Measurements from ENCODE around the gene DNAH11.

DNAH11 gene

GRCh38 chr7:21562385-21562784 is 19.5 kb downstream of the DNAH11 start:
- DNase-seq = no peak

GRCh38 chr7:21565614-21566013 is 22.8 kb downstream of the DNAH11 start:
- DNase-seq = no peak

GRCh38 chr7:21566094-21566493 is 23.3 kb downstream of the DNAH11 start:
- DNase-seq = no peak

DNA sequence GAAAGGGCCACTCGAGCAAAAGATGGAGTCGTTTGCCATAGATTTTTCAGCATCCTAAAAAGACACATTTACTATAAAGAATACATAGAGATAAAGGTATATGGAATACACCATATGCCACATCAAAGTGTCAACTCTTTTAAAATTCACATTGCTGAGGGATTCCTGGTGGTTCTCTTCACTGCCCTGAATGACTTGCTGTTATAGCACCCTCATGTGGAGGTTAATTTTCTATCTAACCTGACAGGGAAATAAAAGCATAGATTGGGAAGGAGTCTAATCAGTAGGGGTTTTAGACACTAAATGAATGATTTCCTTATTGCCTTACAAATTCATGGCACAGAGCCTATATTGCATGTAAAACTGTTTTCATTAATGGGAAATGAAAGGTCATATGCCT is 25.9 kb downstream of the DNAH11 start:
- no peak for DNase-seq

DNA sequence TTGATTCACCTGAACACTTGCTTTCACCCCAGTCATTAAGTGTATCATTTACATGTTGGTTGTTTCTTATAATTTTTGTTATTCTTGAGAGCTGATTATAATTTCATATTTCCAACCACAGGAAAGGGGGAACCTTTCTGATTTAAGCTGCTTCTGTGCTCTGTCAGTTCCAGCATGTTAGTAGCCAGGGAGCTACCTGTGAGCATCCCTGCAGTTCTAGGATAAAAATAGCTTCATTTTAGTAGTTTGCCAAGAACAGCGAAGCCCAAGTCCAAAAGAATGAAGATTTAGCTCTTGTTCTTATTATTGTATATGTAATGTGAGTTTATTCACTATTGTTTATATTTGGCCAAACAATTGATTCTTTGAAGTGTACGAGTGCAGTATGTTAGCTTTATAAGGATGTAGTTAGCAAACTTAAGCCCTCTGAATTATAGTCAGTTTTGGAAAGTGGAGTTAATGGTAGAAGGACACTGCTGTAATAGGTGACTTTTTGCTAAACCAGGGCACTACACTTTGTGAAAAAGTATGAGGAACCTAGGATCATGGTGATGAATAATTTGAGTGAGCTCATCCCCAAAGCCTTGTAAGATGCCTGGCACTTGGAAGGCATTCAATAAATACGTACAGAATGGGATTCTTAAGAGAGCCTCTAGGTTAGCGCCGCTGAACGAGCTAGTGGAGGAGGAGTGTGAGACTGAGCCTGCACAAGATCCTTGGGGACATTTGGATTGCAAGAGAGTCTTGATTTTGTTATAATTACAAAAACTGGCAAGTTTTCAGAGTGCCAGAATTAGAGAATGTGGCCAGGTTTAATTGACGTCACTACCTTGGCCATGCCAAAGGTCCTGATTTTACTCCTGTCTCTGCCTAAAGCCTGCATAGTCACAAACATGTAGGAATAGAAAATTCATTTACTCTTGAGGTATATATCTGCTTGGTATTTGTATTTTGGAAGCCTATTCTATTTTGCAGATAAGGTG is 29.8 kb downstream of the DNAH11 start:
- DNase-seq = no peak

DNA sequence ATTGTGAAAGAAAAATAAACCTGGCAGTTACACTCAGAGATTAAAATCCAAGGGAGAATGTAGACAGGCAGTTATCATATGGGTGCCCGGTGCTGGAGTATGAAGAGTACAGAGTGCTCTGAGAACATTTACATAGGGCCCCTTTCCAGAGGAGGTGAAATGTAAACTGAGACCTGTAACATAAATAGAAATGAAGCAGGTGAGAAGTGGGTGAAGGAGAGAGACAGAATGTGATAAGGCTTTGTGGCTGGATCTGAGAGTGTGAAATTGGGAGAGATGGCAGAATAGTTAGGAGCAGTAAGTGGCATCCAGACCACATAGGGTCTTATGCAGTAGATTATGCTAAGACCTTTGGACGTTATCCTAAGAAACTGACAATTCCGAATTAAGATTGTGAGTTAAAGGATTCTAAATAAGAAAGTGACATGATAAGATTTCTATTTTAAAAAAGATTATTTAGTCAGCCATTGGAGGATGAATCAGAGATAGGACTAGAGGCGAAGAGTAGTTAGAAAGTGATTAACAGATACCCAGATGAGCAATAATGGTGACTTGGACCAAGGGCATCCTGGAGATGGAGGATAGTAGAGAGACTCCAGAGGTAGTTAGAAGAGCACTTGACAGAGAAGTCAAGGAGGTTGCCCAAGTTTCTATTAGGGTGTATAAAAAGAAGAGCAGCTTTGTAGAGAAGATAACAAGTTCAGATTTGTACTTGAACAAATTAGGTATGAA is 36.7 kb downstream of the DNAH11 start:
- no peak for DNase-seq

GRCh38 chr7:21580073-21580521 is 37.3 kb downstream of the DNAH11 start:
- no peak for DNase-seq

DNA sequence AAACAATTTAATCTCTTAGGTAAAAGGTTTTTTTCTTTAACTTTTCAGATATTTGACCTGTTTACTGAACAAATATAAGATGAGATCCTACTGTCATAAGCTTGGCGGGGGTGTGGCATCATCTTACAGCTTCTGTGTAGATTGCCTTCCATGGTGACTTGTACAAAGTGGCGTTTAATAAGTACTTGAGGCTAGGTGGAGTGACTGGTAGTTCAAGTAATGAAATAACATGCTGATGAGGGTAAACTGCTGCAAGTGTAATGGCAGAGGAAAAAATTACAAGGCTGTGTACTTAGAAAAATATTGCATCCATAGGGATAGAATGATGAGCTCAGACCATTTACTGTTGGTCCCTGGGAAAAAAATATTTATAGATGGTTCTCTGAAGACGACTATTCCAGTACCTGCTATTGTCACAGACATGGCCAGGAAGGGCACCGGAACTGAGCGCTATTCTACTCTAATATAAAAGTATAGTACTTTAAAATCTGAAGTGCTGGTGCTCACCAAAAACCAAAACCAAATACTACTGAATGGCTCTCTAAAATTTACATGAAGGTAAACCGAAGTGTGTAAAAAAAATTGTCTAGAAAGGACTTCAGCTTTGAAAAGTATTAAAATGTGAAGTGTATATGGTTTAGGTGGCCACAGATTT is 42.4 kb downstream of the DNAH11 start:
- DNase-seq = no peak

GRCh38 chr7:21587139-21587784 is 44.4 kb downstream of the DNAH11 start:
- DNase-seq = no peak

- DNase-seq = no peak
Measured at GRCh38 chr7:21596801-21597200, 54.0 kb downstream of the DNAH11 start.

- DNase-seq = no peak
Measured at GRCh38 chr7:21603462-21603861, 60.6 kb downstream of the DNAH11 start.

- no peak for DNase-seq
Measured at GRCh38 chr7:21603972-21604749, 61.3 kb downstream of the DNAH11 start.

DNA sequence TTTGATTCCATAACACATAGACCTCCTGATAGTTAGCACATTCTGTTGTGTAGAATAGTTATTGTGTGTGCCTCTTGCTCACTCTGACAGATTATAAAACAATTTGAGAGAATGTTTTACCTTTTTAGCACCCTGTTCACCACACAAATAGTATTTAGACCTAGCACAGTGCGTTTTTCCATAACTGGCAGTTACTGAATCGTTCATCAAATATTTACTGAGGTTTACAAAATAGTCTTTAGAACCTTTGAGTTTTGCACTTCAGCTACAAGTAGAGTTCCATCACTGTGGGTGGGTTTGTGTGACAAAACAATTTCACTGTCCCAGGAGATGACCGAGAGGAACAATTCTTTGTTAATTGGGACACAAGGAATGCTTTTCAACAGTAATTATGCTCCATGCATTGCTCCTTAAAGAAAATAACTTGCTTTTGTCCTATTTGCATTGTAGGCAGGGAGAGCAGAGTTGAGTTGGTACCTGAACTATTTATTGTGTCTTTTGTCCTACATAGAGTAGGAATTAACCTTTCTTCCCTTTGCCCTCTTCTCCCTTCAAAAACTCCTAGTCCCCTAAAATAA is 62.3 kb downstream of the DNAH11 start:
- no peak for DNase-seq

- DNase-seq = no peak
Measured at GRCh38 chr7:21608465-21608864, 65.6 kb downstream of the DNAH11 start.

DNA sequence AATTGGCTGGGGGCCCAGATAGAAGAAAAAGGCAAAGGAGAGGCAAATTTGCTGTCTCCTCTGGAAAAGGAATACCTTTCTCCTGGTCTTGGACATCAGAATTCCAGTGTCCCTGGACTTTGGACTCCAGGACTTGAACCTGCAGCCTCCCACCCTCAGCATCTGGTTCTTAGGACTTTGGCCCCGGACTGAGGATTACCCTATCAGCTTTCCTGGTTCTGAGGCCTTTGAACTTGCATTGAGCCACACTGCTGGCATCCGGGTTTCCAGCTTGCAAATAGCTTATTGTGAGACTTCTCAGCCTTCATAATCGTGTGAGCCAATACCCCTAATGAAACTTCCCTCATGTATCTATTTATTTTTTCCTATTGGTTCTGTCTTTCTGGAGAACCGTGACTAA is 68.3 kb downstream of the DNAH11 start:
- no peak for DNase-seq

DNA sequence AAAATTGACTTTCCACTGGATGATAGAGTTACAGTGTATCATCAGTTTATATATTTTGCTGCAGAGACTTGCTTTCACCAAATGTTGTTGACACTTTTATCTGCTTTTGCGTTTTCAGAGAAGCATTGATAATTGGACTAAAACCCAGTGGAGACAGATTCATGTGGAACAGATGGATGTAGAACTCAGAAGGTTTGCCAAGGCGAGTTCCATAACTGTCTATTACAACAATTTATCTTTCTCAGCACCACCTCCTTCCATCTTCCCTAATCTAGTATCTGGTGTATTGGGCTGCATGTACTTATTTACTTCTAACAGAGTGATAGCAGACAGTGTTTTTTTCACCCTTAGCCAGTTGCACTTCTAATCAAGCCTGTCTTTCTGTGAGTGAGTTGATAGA is 73.3 kb downstream of the DNAH11 start:
- no peak for DNase-seq

- DNase-seq = no peak
Measured at GRCh38 chr7:21616796-21617436, 74.1 kb downstream of the DNAH11 start.

GRCh38 chr7:21617513-21617912 is 74.7 kb downstream of the DNAH11 start:
- DNase-seq = no peak

- no peak for DNase-seq
Measured at GRCh38 chr7:21617916-21618390, 75.1 kb downstream of the DNAH11 start.

GRCh38 chr7:21618706-21619105 is 75.9 kb downstream of the DNAH11 start:
- DNase-seq = no peak

- DNase-seq = no peak
Measured at GRCh38 chr7:21620054-21620453, 77.2 kb downstream of the DNAH11 start.

Data from activated CD4-positive, CD25-positive, alpha-beta regulatory T cell (primary cell).